ENCODE measurements around the gene SEPHS2. TPM values are rescaled to one million over a fixed set of nuclear protein-coding genes. Genes with fewer than 3 reads are reported as not detected.

Gene SEPHS2
- total RNA-seq, 4 donors from 2014 or later, result 17.7 to 25.3 (median 23.6) TPM

DNA sequence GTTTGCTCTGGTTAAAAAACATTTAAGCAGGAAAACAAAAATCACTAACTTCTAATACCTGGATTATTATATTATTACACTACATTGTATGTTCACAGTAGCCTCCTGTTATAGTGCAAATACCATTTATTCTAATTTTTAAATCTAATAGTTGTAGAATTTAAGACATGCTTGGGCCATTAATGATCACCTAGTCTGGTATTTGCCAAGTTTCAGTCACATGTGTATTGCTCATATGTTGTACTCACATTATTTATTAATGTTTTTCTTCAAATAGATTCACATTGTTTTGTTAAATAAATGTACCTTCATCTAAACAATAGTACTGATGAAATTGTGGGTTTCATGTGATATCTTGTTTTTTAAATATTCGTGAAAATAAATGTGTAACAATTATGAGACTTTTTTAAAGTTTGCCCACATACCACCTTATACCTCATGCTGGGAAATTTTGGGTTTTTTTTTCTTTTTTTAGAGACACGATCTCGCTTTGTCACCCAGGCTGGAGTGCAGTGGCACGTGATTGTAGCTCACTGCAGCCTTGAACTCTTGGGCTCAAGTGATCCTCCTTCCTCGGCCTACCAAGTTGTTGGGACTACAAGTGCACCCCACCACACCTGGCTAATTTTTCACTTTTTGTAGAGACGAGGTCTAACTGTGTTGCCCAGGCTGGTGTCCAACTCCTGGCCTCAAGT lies 32.4 kb downstream of the SEPHS2 start:
- TF ChIP-seq, protein P1, sequence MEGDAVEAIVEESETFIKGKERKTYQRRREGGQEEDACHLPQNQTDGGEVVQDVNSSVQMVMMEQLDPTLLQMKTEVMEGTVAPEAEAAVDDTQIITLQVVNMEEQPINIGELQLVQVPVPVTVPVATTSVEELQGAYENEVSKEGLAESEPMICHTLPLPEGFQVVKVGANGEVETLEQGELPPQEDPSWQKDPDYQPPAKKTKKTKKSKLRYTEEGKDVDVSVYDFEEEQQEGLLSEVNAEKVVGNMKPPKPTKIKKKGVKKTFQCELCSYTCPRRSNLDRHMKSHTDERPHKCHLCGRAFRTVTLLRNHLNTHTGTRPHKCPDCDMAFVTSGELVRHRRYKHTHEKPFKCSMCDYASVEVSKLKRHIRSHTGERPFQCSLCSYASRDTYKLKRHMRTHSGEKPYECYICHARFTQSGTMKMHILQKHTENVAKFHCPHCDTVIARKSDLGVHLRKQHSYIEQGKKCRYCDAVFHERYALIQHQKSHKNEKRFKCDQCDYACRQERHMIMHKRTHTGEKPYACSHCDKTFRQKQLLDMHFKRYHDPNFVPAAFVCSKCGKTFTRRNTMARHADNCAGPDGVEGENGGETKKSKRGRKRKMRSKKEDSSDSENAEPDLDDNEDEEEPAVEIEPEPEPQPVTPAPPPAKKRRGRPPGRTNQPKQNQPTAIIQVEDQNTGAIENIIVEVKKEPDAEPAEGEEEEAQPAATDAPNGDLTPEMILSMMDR (IDR thresholded peaks at IDR 0.05), result no peak
- no peak for TF ChIP-seq POLR2A (IDR thresholded peaks at IDR 0.05)
- intact Hi-C loops (cut with DNase I; ENCODE audit: low total_unique reads), result no loop called here
- H3K4me3 ChIP-seq (ENCODE audit: low read depth, poor library complexity, severe bottlenecking), result no peak overlapping the region
- WGBS, 2 donors, result 75 to 78% methylated on average over 6 of the region's 6 CpGs
- no peak for DNase-seq (ENCODE audit: low spot score in 2 of 2)

DNA sequence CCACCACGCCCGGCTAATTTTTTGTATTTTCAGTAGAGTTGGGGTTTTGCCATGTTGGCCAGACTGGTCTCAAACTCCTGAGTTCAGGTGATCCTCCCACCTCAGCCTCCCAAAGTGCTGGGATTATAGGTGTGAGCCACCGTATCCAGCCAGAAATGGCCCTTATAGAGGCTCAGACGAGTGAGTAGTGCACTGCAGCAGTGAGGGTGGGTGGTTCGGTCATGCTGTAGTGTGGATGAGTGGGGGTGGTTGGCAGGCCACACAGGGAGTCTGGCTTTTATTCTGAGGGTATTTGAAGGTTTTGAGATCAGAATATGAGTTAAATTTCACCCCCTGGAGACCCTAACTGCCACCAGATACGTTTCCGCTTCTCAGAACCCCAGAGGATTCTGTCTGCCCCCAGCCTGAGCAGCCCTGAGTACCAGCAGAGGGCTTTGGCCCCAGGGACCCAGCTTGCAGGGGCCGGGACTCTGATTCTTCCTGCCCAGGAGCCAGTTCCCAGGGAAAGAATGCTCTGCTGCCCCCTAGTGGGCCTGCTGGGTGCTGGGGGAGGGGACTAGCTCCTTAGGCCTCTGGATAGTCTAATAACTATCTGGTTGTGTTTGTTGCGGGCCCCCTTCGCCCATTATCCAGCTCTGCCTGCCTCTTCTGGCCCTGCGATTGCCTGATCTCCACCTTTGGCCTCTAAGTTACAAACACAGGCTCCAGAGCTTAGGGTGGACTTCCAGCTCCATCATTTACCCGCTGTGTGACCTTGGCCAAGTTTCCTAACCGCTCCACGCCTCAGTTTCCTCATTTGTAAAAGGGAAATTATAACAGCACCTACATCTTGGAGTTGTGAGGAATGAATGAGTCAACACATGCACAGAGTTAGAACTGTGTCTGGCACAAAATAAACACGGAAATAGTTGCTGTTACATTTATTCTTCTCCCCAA lies 36.3 kb downstream of the SEPHS2 start:
- H3K4me3 ChIP-seq (ENCODE audit: low read depth, poor library complexity, severe bottlenecking), result no peak overlapping the region
- TF ChIP-seq POLR2A (IDR thresholded peaks at IDR 0.05), result no peak
- TF ChIP-seq, protein P1 (IDR thresholded peaks at IDR 0.05), result peak in 1 of 3 donors; percentile 70
- DNase-seq (ENCODE audit: low spot score in 2 of 2), result peak; percentile 88 to 98
- 38 to 48% methylated on average over 12 to 15 of the region's 15 CpGs for WGBS, 2 donors
- intact Hi-C loops (cut with DNase I; ENCODE audit: low total_unique reads), result no loop called here

DNA sequence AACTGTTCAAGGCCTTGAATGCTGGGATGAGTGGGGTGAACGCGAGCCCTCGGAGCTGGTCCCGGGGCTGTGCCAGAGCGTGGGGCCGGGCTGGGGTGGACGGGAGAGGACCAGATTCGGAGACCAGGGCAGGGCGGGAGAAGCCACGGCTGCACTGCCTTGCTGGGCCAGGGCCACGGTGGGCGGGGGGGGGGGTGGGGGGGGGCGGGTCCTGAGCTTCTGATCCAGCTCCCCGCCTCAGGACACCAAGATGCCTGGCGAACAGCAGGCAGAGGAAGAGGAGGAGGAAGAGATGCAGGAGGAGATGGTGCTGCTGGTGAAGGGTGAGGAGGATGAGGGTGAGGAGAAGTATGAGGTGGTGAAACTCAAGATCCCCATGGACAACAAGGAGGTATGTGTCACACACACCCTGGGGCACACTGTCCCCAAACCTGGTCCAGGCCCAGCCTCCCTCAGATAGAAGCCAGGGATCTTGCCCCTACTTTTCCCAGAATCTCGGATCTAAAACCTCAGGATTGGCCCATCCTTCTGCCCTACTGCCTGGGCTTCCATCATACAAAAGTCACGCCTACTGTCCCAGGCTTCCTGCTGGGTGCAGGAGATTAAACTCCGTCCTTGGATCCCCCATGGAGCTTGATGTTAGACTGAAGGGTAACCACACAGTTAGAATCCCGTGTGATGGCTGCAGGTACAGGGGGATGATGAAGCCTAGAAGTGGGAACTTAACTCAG lies 37.7 kb downstream of the SEPHS2 start:
- H3K4me3 ChIP-seq (ENCODE audit: low read depth, poor library complexity, severe bottlenecking), result peak overlapping the region; percentile 56

DNA sequence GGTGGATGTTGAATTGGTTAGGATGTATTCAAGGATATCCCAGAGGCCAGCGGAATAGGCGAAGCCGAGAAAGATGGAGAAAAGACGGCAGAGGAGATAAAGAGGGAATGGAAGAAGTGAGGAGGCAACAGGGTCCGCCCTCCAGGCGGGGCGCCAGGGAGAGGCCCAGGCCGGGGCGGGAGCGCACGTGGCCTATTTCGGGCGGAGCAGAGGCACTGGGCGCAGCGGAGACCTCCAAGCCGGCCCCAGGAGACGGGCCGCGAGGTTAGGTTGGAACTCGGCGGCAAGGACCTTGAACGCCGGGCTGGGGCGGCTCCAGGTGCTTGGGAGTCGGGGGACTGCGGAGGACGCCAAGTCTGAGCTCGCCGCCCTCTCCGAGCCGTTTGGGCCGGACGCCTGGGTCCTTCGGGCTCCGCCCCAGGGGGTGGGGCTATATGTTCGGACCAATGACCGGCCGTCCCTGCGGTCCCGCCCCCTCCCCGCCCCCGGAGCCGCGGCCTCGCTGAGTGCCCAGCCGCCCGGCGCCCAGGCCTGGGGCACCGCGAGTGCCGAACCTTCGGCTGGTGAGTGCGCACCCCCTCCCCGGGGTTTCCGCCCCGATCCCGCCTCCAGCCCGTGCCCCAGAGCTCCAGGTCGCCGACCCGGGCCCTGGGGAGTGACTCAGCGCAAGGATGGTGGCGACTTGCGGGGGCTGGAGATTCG lies 38.4 kb downstream of the SEPHS2 start, which contains the start of gene ZNF771:
TSS of gene ZNF771 (plus strand) at position 505 of the 702 bp plus-strand sequence. CDS start 448 bp downstream, outside the sequence.
- peak; percentile 91 to 98 for DNase-seq (ENCODE audit: low spot score in 2 of 2)
- intact Hi-C loops (cut with DNase I; ENCODE audit: low total_unique reads), result no loop called here

More for the DNA sequence above, 37.7 kb downstream of the SEPHS2 start:
- intact Hi-C loops (cut with DNase I; ENCODE audit: low total_unique reads), result no loop called here
- TF ChIP-seq, protein P1 (IDR thresholded peaks at IDR 0.05), result no peak
- TF ChIP-seq POLR2A (IDR thresholded peaks at IDR 0.05), result no peak
- 10 to 16% methylated on average over 10 to 19 of the region's 19 CpGs for WGBS, 2 donors
- no peak for DNase-seq (ENCODE audit: low spot score in 2 of 2)

More for the DNA sequence above, 38.4 kb downstream of the SEPHS2 start, which contains the start of gene ZNF771:
- H3K4me3 ChIP-seq (ENCODE audit: low read depth, poor library complexity, severe bottlenecking), result peak within 1 kb of the TSS; percentile 56
- 0 to 1% methylated on average over 35 to 37 of the region's 65 CpGs for WGBS, 2 donors
- no peak for TF ChIP-seq POLR2A (IDR thresholded peaks at IDR 0.05)
- TF ChIP-seq, protein P1 (IDR thresholded peaks at IDR 0.05), result peak in 1 of 3 donors; percentile 5

Measured in lower leg skin (tissue), 4 donors.